Measurements from ENCODE around the gene ELFN1. TPM values are rescaled to one million over a fixed set of nuclear protein-coding genes. Genes with fewer than 3 reads are reported as not detected.

Gene ELFN1
- total RNA-seq, 1 donor from 2014 or later = 0.62 TPM

DNA sequence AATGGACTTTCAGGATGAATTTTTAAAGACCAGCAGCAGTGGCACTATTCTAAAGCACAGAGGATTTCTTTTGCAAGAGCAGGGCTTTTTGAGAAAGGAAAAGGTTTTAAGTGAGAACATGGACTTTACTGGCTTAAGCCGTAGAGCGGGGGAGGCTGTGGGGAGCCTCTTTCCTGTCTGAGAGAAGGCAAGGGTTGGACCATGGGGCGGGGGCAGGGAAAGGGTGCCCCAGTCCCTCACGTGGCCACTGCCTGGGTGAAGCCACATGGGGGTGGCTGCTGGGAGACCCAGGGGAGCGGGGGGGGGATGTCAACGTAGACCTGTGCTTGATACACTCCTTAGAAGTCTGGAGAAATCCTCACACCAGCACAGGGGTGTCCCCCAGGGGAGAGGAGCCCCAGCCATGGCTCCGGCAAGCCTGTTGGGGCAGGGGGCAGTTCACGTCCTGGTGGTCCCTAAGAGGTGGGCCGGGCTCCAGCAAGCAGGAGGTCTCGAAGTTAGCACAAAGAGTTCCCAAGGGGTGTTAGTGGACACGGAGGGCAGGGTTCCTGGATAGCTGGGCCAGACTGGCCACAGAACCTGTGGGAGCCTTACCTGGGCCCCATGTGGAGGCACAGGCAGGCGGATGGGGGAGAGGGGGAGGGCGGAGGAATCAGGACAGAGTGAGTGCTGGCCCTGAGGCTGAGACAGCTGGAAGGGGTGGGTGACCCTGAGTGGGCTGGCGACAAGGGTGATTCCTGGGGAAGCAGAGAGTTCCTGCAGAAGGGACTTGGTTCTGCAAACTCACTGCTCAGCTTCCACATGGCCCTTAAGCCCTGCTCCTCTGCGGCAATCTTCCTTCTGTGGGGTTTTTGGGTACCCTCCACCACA is 36.9 kb upstream of the ELFN1 start:
- TF ChIP-seq, protein P1, sequence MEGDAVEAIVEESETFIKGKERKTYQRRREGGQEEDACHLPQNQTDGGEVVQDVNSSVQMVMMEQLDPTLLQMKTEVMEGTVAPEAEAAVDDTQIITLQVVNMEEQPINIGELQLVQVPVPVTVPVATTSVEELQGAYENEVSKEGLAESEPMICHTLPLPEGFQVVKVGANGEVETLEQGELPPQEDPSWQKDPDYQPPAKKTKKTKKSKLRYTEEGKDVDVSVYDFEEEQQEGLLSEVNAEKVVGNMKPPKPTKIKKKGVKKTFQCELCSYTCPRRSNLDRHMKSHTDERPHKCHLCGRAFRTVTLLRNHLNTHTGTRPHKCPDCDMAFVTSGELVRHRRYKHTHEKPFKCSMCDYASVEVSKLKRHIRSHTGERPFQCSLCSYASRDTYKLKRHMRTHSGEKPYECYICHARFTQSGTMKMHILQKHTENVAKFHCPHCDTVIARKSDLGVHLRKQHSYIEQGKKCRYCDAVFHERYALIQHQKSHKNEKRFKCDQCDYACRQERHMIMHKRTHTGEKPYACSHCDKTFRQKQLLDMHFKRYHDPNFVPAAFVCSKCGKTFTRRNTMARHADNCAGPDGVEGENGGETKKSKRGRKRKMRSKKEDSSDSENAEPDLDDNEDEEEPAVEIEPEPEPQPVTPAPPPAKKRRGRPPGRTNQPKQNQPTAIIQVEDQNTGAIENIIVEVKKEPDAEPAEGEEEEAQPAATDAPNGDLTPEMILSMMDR (IDR thresholded peaks at IDR 0.05) = no peak
- H3K36me3 Mint-ChIP-seq (ENCODE audit: unreplicated experiment) = peaks cover 2% of the 10 kb centered on the region
- no peak overlapping the region for H3K4me3 Mint-ChIP-seq (ENCODE audit: unreplicated experiment)
- no peak overlapping the region for H3K27ac Mint-ChIP-seq (ENCODE audit: unreplicated experiment)
- no peak for DNase-seq (ENCODE audit: extremely low spot score, unreplicated experiment)
- H3K9me3 Mint-ChIP-seq (ENCODE audit: unreplicated experiment) = peaks cover 17% of the 10 kb centered on the region
- H3K27me3 Mint-ChIP-seq (ENCODE audit: unreplicated experiment) = peaks cover 16% of the 10 kb centered on the region
- H3K4me1 Mint-ChIP-seq (ENCODE audit: unreplicated experiment) = no peaks in the 10 kb centered on the region

DNA sequence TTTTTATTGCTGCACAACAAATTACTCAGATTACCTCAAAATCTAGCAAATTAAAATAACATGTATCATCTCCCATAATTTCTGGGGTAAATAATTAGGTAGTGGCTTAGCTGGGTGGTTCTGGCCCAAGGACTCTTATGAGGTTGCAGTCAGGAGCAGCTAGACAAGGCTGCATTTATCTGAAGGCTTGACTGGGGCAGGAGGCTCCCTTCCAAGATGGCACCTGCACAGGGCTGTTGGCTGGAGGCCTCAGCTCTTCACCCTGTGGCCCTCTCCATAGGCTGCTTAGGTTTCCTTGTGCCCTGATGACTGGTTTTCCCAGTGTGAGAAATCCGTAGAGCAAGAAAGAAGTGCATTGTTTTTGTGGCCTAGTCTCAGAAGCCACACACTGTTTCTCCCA is 34.7 kb upstream of the ELFN1 start:
- Mint-ChIP-seq H3K27ac (ENCODE audit: unreplicated experiment) (no peak overlapping the region), H3K4me3 (ENCODE audit: unreplicated experiment) (no peak overlapping the region), H3K4me1 (ENCODE audit: unreplicated experiment) (no peaks in the 10 kb centered on the region), H3K9me3 (ENCODE audit: unreplicated experiment) (peaks cover 17% of the 10 kb centered on the region), H3K36me3 (ENCODE audit: unreplicated experiment) (peaks cover 2% of the 10 kb centered on the region), H3K27me3 (ENCODE audit: unreplicated experiment) (peaks cover 8% of the 10 kb centered on the region)
- DNase-seq (ENCODE audit: extremely low spot score, unreplicated experiment) = no peak
- TF ChIP-seq, protein P1 (IDR thresholded peaks at IDR 0.05) = no peak

DNA sequence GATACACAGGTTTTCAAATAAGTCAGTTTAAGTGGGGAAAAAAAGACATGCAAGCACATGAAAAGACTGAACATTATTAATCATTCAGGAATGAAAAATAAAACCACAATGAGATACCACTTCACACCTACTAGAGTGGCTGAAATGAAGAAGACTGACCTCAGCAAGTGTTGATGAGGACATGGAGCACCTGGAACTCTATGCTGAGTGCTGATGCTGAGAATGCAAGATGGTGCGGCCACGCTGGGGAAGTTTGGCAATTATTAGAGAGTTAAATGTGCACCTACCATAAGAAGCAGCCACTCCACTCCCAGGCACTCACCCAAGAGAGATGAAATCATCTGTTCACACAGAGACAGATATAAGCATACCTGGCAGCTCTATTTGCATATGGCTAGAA is 32.9 kb upstream of the ELFN1 start:
- Mint-ChIP-seq H3K36me3 (ENCODE audit: unreplicated experiment) (peaks cover 2% of the 10 kb centered on the region), H3K4me1 (ENCODE audit: unreplicated experiment) (no peaks in the 10 kb centered on the region), H3K9me3 (ENCODE audit: unreplicated experiment) (peaks cover 17% of the 10 kb centered on the region), H3K27me3 (ENCODE audit: unreplicated experiment) (peaks cover 3% of the 10 kb centered on the region), H3K4me3 (ENCODE audit: unreplicated experiment) (no peak overlapping the region), H3K27ac (ENCODE audit: unreplicated experiment) (no peak overlapping the region)
- no peak for DNase-seq (ENCODE audit: extremely low spot score, unreplicated experiment)
- TF ChIP-seq, protein P1 (IDR thresholded peaks at IDR 0.05) = no peak

DNA sequence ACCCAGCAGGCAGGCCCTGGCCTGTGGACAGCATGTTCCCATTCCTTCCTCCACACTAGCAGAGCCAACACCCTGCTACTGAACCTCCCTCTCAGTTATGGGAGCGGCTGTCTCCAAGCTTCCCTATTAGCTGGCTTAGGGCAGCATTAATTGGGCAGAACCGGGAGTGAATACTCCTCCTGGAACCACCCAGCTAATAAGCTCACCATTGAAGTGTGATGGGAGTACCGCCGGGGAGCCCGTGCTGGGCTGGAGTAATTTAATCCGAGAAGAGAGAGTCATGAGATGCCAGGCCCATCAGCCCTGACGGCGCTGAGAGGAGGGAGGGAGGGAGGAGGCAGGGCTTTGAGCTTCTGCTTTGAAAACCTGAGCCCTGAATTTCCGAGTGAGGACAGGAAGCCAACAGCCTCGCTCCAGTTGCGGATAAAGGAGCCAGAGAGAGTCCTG is 31.8 kb upstream of the ELFN1 start:
- H3K9me3 Mint-ChIP-seq (ENCODE audit: unreplicated experiment) = peaks cover 17% of the 10 kb centered on the region
- H3K4me1 Mint-ChIP-seq (ENCODE audit: unreplicated experiment) = no peaks in the 10 kb centered on the region
- peaks cover 2% of the 10 kb centered on the region for H3K36me3 Mint-ChIP-seq (ENCODE audit: unreplicated experiment)
- peaks cover 8% of the 10 kb centered on the region for H3K27me3 Mint-ChIP-seq (ENCODE audit: unreplicated experiment)
- TF ChIP-seq, protein P1 (IDR thresholded peaks at IDR 0.05) = no peak
- H3K4me3 Mint-ChIP-seq (ENCODE audit: unreplicated experiment) = no peak overlapping the region
- H3K27ac Mint-ChIP-seq (ENCODE audit: unreplicated experiment) = no peak overlapping the region
- DNase-seq (ENCODE audit: extremely low spot score, unreplicated experiment) = peak; percentile 80

DNA sequence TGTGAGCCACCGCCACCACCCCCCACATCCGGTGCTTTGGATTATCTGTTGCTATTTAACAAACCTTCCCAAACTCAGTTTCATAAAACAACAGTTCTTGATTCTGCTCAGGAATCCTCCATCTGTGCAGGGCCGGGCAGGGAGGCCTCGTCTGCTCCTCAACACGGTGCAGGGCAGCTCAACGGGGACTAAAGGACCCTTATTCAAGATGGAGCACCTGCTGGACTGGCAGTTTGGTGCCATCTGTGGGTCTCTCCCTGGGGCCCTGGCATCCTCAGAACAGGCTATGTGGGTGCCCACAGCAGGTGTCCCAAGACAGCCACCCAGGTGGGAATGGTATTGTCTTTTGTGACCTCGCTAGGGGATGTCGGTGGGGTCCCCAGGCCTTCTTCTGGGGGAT is 31.0 kb upstream of the ELFN1 start:
- peaks cover 8% of the 10 kb centered on the region for H3K27me3 Mint-ChIP-seq (ENCODE audit: unreplicated experiment)
- DNase-seq (ENCODE audit: extremely low spot score, unreplicated experiment) = no peak
- no peak overlapping the region for H3K27ac Mint-ChIP-seq (ENCODE audit: unreplicated experiment)
- peaks cover 17% of the 10 kb centered on the region for H3K9me3 Mint-ChIP-seq (ENCODE audit: unreplicated experiment)
- TF ChIP-seq, protein P1 (IDR thresholded peaks at IDR 0.05) = no peak
- H3K4me1 Mint-ChIP-seq (ENCODE audit: unreplicated experiment) = no peaks in the 10 kb centered on the region
- H3K4me3 Mint-ChIP-seq (ENCODE audit: unreplicated experiment) = no peak overlapping the region
- peaks cover 2% of the 10 kb centered on the region for H3K36me3 Mint-ChIP-seq (ENCODE audit: unreplicated experiment)

Data from osteocyte (in vitro differentiated cells).